ENCODE measurements around the gene COL6A6.

The COL6A6 gene

DNA sequence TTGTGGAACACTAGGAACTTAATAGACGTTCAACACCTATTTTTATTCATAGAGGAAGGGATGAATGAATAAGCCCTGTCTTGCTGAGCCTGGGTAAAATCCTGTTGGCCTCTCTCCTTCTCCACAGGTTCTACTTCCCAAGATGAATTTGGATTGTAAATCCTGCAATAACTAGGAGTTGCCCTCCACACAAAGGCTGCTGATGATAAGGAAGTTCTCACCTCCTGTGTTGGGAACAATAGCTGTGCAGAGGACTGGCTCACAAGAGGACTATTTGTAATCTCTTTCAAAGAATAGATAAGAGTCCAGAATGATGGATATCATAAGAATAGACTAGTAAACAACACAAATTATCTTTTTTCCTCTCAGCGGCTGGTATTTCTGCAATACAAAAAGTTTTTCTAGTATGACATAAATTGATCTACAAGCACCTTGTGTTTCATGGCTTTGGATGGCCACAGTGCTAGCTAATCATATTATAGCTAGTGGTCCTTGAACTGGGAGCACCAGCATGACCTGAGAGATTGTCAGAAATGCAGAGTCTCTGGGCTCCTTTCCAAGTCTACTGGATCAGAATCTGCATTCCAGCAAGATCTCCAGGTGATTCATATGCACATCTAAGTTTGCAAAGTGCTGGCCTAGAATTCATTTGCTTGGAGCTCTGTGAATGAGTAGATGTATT lies 28.1 kb upstream of the COL6A6 start:
- no peak overlapping the region for H3K4me3 ChIP-seq (replicated peaks; ENCODE audit: low read depth, low read length)
- no peak for DNase-seq (ENCODE audit: low read depth)
- no peak for TF ChIP-seq CTCF (IDR thresholded peaks at IDR 0.05; ENCODE audit: low read length, missing control alignments)

DNA sequence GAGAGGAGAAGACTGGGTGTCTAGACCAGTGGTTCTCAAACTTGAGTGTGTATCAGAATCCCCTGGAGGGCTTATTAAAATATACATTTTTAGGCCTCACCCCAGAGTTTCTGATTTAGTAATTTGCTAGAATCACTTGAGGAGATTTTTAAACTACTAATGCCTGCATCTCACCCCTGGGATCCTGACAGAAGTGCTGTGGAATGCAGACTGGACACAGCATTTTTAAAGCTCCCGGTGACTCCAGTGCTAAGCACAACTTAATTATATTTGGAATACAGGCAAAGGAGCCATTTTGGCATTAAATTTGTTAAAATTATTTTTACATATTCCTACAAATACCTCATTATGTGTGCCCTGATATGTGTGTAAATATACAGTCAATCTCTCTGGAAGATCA lies 26.7 kb upstream of the COL6A6 start:
- no peak for TF ChIP-seq CTCF (IDR thresholded peaks at IDR 0.05; ENCODE audit: low read length, missing control alignments)
- H3K4me3 ChIP-seq (replicated peaks; ENCODE audit: low read depth, low read length): no peak overlapping the region
- DNase-seq (ENCODE audit: low read depth): no peak

DNA sequence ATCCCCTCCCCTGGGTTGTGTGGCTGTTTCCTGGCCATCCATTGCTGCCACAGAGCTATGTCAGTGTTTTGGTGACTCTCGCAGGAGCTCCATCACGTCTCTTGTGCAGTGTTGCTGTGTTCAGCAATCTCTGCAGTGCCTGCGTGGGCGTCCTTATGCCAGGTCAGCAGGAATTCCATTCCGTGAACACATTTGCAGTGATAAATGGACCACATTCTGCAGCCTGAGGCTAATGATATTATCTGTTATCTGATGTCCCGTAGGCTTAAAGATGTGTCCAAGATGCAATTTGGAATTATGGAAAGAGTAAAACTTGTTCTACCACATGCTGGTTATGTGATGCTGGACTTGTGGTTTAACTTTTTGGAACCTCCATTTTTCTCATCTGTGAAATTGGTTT lies 25.5 kb upstream of the COL6A6 start:
- no peak for TF ChIP-seq CTCF (IDR thresholded peaks at IDR 0.05; ENCODE audit: low read length, missing control alignments)
- no peak for DNase-seq (ENCODE audit: low read depth)
- H3K4me3 ChIP-seq (replicated peaks; ENCODE audit: low read depth, low read length): no peak overlapping the region

GRCh38 chr3:130504701-130505100 lies 12.3 kb upstream of the COL6A6 start:
- TF ChIP-seq CTCF (IDR thresholded peaks at IDR 0.05; ENCODE audit: low read length, missing control alignments): no peak
- DNase-seq (ENCODE audit: low read depth): no peak
- no peak overlapping the region for H3K4me3 ChIP-seq (replicated peaks; ENCODE audit: low read depth, low read length)

DNA sequence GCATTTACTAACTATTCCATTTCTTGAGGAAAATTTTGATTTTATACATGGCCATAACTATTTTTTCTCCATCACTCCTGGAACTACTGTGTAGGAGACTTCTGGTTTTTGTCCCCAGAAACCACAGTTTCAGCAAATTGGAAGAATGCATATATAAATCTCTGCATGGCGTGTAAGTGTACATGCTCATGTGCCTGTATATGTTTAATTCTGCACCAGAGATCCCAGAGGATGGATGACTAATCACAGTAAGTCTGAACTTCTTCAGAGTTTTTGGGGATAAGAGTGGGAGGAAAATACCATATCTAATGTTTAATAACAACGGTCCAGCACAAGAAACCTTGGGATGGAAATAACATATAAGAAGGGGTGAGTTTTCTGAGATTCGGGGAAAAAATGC lies 10.9 kb upstream of the COL6A6 start:
- no peak for TF ChIP-seq CTCF (IDR thresholded peaks at IDR 0.05; ENCODE audit: low read length, missing control alignments)
- no peak for DNase-seq (ENCODE audit: low read depth)
- no peak overlapping the region for H3K4me3 ChIP-seq (replicated peaks; ENCODE audit: low read depth, low read length)

- TF ChIP-seq CTCF (IDR thresholded peaks at IDR 0.05; ENCODE audit: low read length, missing control alignments): no peak
- no peak for DNase-seq (ENCODE audit: low read depth)
- no peak overlapping the region for H3K4me3 ChIP-seq (replicated peaks; ENCODE audit: low read depth, low read length)
Observed at GRCh38 chr3:130507746-130508145, 9.2 kb upstream of the COL6A6 start.

DNA sequence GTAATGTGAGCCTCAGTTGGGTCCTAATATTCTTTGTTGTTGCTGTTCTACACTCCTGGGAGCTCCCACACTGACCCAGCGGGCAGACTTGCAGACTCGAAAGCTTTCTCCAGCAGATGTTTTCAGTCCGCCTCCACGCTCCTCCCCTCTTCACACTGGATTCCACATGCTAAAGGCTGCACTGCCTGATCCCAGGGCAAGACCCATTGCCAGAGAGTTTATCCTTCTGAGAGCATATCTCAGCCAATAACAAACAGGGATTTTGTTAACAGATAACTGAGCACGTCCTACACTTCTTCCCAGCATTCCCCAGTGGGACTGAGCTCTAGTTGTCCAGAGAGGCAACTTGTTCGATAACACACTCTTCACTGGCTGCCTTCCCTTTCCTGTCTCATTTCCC lies 8.0 kb upstream of the COL6A6 start:
- no peak overlapping the region for H3K4me3 ChIP-seq (replicated peaks; ENCODE audit: low read depth, low read length)
- peak; percentile 1 for DNase-seq (ENCODE audit: low read depth)
- no peak for TF ChIP-seq CTCF (IDR thresholded peaks at IDR 0.05; ENCODE audit: low read length, missing control alignments)
